Measurements from ENCODE around the gene OR4E1.

- no peak for TF ChIP-seq CTCF (IDR thresholded peaks at IDR 0.05)
- no peak for TF ChIP-seq POLR2AphosphoS5 (IDR thresholded peaks at IDR 0.05; ENCODE audit: insufficient read depth in 1 of 2, low read depth in 1 of 2)
These were observed 2.2 kb downstream of the OR4E1 start for GRCh38 chr14:21671371-21671770.
